ENCODE data around the gene EXPH5.

EXPH5 gene

GRCh38 chr11:108466405-108466804, 127.2 kb downstream of the EXPH5 start:
- no peak for DNase-seq (ENCODE audit: low read depth)
